ENCODE measurements around the gene GPR15LG. TPM values are rescaled to one million over a fixed set of nuclear protein-coding genes. Genes with fewer than 3 reads are reported as not detected.
A peak's percentile ranks its signal among the peaks of the same experiment; 100 is the strongest.

The GPR15LG gene
- polyA plus RNA-seq, 3 donors = 0.17 to 0.53 (median 0.40) TPM

DNA sequence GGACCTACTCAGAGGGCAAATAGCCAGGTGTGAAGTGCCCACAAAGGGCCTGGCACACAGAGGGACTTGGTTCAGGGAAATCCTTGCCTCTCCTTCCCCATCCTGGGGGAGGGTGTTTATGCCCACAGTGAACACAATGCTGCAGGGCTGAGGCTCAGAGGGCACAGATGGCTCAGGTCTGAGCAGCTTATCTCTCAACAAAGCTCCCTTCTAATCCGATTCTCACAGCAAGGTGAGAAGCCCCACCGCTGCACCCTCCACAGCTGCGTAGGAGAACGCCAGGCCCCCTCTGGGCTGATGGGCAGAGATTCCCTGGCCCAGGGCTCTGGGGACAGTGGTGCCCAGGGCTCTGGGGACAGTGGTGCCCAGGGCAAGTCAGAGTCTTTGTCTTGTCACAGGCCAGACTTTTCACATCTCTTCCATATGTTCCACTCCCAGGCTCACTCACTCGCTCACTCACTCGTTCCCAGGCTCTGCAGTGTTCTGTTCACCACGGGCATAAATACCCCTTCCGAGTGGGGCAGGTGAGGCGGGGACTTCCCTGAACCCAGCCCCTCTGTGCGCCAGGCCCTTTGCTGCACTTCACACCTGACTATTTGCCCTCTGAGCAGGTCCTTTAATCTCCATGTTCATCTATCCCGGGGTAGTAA is 12.1 kb downstream of the GPR15LG start:
- DNase-seq (ENCODE audit: extremely low read depth in 1 of 11, low read depth in 9 of 11, low spot score in 4 of 11) = no peak

GRCh38 chr10:84188815-84189214 is 15.2 kb downstream of the GPR15LG start:
- no peak for DNase-seq (ENCODE audit: extremely low read depth in 1 of 11, low read depth in 9 of 11, low spot score in 4 of 11)

- no peak for DNase-seq (ENCODE audit: extremely low read depth in 1 of 11, low read depth in 9 of 11, low spot score in 4 of 11)
Observed at GRCh38 chr10:84190621-84191020, 17.0 kb downstream of the GPR15LG start.

DNA sequence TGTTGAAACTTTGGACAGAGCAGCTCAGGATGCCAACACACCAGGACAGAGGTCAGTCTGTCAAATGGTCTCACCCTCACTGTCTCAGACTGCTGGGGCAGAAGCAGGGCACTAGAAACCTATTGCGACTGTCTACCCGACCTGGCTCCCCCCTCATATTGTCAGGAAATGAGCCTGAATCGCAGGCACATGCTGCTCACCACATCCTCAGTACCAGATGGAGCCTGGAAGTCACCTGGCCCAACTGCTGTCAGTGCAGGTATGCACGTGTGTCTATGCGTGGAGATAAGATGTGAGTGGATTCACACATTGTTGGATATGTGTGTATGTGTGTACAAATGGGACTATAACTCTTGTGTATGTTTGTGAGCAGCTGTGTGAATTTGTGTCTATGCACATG is 17.5 kb downstream of the GPR15LG start:
- DNase-seq (ENCODE audit: extremely low read depth in 1 of 11, low read depth in 9 of 11, low spot score in 4 of 11) = no peak

DNA sequence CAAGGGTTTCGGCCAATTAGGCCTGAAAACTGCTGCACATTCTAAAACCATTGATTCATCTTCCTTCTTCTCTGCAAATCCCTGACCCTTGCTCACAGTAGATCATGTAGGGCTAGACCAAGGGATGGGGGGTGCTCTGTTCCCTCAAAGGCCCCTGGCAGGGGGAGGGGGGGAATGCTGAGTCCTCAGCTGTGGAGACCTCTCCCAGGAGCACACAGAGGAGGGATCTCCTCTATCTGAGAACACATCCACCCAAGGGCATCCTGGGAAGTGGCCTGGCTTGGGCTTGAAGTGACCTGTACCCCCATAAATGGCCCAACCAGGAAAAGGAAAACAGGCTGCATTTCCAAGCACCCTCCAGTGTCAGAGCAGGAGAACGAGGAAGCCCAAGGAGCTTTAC is 19.7 kb downstream of the GPR15LG start:
- DNase-seq (ENCODE audit: extremely low read depth in 1 of 11, low read depth in 9 of 11, low spot score in 4 of 11) = no peak

DNA sequence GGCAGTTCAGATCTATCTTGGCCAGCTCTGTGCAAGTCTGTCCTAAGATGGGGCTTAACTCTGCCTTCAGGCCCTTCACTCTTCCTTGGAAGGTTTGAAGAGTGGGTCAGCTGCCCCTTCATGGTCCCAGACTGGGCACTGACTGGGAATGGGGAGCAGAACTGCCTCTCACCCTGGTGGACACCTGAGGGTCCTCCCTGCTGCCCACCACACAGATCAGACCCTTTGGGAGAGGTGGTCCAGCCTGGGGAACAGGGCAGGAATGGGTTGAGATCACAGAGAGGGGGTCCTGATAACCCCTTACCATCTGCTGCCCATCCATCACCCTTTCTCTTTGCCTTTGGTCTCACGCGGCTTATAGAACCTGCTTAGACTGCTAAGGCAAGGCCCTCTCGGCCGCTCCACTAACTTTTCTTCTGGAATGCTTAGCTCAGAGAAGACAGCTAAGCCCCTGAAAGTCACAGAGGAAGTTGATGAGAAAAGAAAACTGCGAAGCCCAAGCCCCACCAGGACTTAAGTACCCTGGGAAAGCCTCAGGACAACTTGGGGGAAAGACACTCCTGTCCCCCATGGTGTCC is 20.3 kb downstream of the GPR15LG start:
- DNase-seq (ENCODE audit: extremely low read depth in 1 of 11, low read depth in 9 of 11, low spot score in 4 of 11) = peak in 1 of 11 donors; percentile 1

- DNase-seq (ENCODE audit: extremely low read depth in 1 of 11, low read depth in 9 of 11, low spot score in 4 of 11) = peak in 3 of 11 donors; percentile 4 to 31 (median 18)
Observed at GRCh38 chr10:84194424-84195043, 20.9 kb downstream of the GPR15LG start, which contains the start of gene CDHR1. Gene CDHR1 (plus strand): TSS chr10:84194537. CDS start chr10:84194761, 224 bp downstream.

- DNase-seq (ENCODE audit: extremely low read depth in 1 of 11, low read depth in 9 of 11, low spot score in 4 of 11) = no peak
Observed at GRCh38 chr10:84195044-84195830, 21.6 kb downstream of the GPR15LG start.

DNA sequence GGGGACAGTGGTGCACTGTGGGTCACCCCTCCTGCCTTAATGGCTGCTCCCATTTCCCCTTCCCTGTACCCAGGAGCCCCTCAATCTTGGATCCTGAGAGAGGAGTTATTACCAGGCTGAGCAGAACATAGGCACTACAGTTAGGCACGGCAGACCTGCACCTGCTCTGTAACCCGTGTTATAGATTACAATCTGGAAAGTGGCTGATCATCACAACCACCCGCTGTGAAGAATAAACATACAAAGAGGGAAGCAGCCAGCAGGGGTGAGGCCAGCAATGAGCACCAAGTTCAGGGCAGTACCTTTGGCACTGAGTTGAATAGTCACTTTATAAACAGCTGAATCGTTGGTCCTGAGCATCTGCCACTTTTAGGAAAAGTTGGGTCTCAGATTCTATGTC is 22.5 kb downstream of the GPR15LG start:
- no peak for DNase-seq (ENCODE audit: extremely low read depth in 1 of 11, low read depth in 9 of 11, low spot score in 4 of 11)

- no peak for DNase-seq (ENCODE audit: extremely low read depth in 1 of 11, low read depth in 9 of 11, low spot score in 4 of 11)
Observed at GRCh38 chr10:84196941-84197340, 23.3 kb downstream of the GPR15LG start.

DNA sequence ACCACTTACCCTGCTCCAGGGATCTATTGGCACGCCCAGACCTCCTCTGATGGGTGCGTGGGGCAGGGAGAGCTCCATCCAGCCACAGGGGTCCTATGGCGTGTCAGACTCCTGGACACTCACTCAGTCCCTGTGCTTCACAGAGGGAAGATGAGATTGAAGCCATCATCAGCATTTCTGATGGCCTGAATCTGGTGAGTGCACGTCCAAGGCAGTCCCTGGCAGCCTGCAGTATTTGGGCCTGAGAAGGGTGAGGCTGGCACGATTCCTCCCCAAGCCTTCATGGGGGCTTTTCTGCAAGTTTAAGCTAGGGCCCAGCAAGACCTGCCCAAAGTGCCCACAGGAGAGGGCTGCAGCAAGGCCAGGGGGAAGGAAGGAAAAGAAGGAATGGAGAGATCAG is 24.0 kb downstream of the GPR15LG start:
- DNase-seq (ENCODE audit: extremely low read depth in 1 of 11, low read depth in 9 of 11, low spot score in 4 of 11) = no peak

GRCh38 chr10:84198206-84198915 is 24.8 kb downstream of the GPR15LG start:
- no peak for DNase-seq (ENCODE audit: extremely low read depth in 1 of 11, low read depth in 9 of 11, low spot score in 4 of 11)

DNA sequence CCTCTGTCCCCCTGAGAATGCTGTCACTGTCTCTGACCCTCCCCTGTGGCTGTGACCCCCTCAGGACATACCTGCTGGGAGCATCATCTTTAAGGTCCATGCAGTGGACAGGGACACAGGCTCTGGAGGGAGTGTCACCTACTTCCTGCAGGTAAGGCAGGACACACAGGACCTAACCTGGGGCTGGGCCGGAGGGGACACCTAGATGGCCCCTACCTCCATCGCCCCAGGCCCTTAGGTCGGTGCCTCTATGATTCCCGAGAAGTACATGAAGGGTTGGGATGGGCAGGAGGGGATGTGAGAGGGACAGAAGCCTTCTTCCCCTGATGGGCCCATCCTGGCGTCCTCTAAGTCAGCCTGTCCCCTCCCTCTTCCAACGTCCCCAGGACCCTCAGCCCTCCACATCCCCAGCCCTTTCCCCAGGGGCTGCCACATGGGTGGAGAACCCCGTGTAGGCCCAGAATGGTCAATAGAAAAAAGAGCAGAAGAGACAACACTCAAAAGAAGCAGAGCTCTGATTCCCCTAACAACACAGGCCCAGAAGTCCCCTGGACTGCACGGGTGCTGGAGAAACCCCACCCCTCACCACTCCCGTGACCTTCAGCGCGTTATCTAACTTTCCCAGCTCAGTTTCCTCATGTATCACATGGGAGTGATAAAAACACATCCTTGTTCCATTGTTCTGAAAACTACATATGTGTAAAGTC is 27.1 kb downstream of the GPR15LG start:
- no peak for DNase-seq (ENCODE audit: extremely low read depth in 1 of 11, low read depth in 9 of 11, low spot score in 4 of 11)

- DNase-seq (ENCODE audit: extremely low read depth in 1 of 11, low read depth in 9 of 11, low spot score in 4 of 11) = no peak
Observed at GRCh38 chr10:84201244-84201606, 27.6 kb downstream of the GPR15LG start.

- no peak for DNase-seq (ENCODE audit: extremely low read depth in 1 of 11, low read depth in 9 of 11, low spot score in 4 of 11)
Observed at GRCh38 chr10:84201682-84202081, 28.1 kb downstream of the GPR15LG start.

- no peak for DNase-seq (ENCODE audit: extremely low read depth in 1 of 11, low read depth in 9 of 11, low spot score in 4 of 11)
Observed at GRCh38 chr10:84202349-84202748, 28.7 kb downstream of the GPR15LG start.

DNA sequence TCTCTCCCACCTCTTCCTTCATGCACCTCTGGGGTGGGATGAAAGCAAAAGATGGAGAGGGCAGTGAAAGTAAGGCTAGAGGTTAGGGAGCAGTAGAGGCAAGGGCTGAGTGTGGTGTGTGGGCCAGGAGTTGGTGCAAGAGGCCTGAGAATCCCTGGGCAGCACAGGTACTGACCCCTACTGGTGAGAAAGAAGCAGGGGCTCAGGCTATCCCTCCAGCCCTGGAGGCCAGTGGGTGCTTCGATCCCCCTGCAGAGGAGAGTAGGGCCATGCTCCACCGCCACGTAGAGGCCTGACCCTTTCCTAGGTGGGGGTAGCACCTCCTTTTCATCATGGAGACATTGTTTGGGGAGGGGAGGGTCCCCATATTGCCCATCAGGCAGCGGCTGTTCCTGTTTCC is 30.5 kb downstream of the GPR15LG start:
- no peak for DNase-seq (ENCODE audit: extremely low read depth in 1 of 11, low read depth in 9 of 11, low spot score in 4 of 11)

- DNase-seq (ENCODE audit: extremely low read depth in 1 of 11, low read depth in 9 of 11, low spot score in 4 of 11) = no peak
Observed at GRCh38 chr10:84204610-84205009, 31.0 kb downstream of the GPR15LG start.
